ENCODE data around the gene BSX.

- TF ChIP-seq FOS (IDR thresholded peaks at IDR 0.05; ENCODE audit: low read depth, low read length) (no peak), RCOR1 (IDR thresholded peaks at IDR 0.05; ENCODE audit: insufficient replicate concordance, low read length) (no peak), CTCF (conservative IDR thresholded peaks at IDR 0.05; ENCODE audit: low read depth, low read length) (no peak), MAZ (IDR thresholded peaks at IDR 0.05; ENCODE audit: borderline replicate concordance, low read depth, low read length) (no peak), POLR2A (IDR thresholded peaks at IDR 0.05; ENCODE audit: low read depth, low read length) (no peak), RAD21 (IDR thresholded peaks at IDR 0.05; ENCODE audit: low read length) (no peak), MXI1 (IDR thresholded peaks at IDR 0.05; ENCODE audit: borderline replicate concordance, low read depth, low read length) (no peak), SMC3 (IDR thresholded peaks at IDR 0.05; ENCODE audit: low read depth, low read length) (no peak), MAFK (IDR thresholded peaks at IDR 0.05; ENCODE audit: low read depth, low read length) (no peak), ELK1 (IDR thresholded peaks at IDR 0.05; ENCODE audit: borderline replicate concordance, low read depth, low read length) (no peak), RFX5 (IDR thresholded peaks at IDR 0.05; ENCODE audit: low read depth, low read length) (no peak), USF2 (IDR thresholded peaks at IDR 0.05; ENCODE audit: low read depth, low read length) (no peak)
Measured at GRCh38 chr11:122951211-122951610, 30.4 kb downstream of the BSX start.

Data from IMR-90 (cell line).